ENCODE data around the gene RAD9B.
A peak's percentile ranks its signal among the peaks of the same experiment; 100 is the strongest.

Gene RAD9B

DNA sequence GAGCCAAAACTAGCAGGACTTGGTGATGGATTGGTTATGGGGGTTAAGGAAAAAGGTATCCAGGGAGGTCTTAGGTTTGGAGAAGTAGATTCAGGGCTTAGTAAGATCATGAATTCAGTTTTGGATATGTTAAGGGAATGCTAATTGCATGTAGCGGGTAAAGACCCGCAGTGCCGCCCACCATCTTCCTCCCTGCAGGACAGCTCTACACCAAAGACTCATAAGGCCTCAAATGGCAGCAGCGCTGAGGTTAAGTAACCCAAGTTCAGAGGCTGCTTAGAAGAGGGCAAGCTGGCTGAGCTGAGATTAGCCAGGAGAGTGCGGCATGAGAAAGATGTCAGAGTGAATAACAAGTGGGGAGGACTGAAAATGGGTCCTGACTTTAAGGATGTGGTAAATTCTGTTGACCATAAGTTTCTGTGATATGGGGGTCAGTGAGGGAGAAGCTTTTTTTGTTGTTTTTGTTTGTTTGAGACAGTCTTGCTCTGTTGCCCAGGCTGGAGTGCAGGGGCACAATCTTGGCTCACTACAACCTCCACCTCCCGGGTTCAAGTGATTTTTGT is 26.2 kb downstream of the RAD9B start:
- DNase-seq (ENCODE audit: low read depth), result no peak

DNA sequence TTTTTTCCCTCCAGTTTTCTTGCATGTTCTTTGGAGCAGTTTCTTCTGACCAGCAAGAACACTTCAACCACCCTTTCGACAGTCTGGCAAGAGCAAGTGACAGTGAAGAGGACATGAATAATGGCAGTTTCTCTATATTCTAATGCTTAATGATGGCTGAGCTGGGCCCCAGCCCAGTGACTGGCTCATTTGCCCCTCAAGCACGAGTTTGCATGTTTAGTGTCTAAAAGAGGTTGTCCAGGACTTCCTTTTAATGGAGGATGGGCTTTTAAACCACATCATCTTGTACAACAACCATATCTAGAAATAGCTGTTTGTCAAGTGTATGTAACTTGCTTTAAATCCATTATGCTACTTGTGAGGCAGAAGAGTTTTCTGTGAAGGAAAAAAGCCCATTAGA is 28.4 kb downstream of the RAD9B start:
- DNase-seq (ENCODE audit: low read depth), result no peak

- DNase-seq (ENCODE audit: low read depth), result peak; percentile 53
Observed at GRCh38 chr12:110531741-110532333, 29.7 kb downstream of the RAD9B start.

- DNase-seq (ENCODE audit: low read depth), result no peak
Observed at GRCh38 chr12:110532644-110533043, 30.5 kb downstream of the RAD9B start.

- DNase-seq (ENCODE audit: low read depth), result peak; percentile 90
Observed at GRCh38 chr12:110533607-110534006, 31.5 kb downstream of the RAD9B start.

- no peak for DNase-seq (ENCODE audit: low read depth)
Observed at GRCh38 chr12:110534811-110535210, 32.7 kb downstream of the RAD9B start.

DNA sequence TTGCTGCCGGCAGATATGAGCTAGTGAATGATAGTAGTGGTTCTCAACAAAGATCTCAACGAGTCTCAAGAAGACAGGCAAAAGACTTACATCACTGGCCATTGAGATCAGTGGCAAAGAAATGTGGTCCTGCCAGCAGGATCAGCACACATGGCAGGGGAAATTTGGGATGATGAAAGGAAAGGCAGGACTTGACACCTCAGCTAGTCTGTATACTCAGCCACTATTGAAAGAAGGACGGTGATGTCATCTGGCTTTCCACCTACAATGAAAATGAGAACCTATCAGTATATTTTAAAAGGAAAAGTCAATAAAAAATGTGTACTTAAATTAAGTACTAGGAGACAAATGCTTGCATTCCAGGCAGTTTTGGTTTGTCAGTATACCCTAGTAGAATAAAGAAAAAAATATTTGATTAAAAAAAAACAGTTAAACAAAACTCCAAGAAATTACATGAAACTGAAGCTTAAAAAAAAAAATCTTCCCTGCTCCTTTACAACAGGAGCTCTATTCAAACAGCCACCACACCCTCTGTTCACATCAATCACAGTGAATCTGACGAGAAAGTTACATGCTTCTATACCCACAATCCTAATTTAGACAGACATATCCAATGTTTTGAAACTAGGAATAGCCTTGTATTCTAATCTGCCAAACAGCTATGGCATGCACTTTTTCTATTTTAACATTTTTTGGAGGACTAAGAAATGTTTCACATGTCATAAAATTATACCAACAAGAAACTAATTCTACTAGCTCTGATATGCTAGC is 34.9 kb downstream of the RAD9B start:
- DNase-seq (ENCODE audit: low read depth), result no peak

GRCh38 chr12:110537605-110538409 is 35.7 kb downstream of the RAD9B start:
- no peak for DNase-seq (ENCODE audit: low read depth)

DNA sequence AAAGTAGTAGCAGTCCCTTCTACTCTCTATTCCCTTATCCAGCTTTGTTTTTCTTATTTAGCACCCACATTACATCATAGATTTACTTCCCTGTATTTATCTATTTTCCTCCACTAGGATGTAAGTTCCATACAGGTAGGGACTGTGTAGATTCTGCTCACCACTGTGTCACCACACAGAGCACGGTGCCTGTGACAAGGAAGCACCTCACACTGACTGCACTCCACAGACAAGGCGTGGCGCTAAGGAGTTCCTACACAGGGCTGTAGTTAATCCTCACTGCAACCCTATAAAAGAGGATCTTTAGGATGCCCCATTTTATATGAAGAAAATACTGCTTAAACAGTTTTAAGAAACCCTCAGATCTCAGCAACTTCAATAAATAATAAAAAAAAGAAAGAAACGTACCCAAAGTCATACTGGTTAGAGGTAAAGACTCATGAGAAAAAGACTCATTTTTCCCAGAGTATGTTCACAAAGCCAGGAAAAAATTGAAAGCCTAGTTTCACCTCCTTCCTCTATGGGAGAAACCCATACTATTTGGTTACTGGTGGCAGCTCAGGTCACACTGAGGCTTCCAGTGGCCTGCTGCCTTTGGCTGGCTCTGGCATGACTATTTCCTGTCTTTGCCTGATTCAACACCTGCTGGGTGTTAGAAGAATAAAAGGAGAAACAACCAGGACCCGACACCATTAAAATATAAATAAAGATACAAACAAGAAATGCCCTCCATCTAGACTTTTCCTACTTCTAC is 36.9 kb downstream of the RAD9B start:
- no peak for DNase-seq (ENCODE audit: low read depth)

DNA sequence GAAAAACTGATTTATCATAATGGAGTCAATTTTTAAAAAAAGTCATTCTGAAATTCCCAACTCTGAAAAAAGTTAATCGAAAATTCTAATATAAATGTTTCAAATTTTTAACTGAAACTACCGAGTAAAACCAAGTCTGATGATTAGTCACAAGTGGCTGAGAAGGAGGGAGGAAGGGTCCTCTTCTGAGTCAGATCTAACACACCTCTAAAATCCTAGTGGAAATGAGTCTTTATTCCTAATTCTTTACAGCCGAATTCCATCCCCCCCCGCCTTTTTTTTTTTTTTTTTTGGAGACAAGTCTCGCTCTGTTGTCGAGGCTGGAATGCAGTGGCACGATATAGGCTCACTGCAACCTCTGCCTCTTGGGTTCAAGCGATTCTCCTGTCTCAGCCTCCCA is 37.9 kb downstream of the RAD9B start:
- DNase-seq (ENCODE audit: low read depth), result peak; percentile 49

DNA sequence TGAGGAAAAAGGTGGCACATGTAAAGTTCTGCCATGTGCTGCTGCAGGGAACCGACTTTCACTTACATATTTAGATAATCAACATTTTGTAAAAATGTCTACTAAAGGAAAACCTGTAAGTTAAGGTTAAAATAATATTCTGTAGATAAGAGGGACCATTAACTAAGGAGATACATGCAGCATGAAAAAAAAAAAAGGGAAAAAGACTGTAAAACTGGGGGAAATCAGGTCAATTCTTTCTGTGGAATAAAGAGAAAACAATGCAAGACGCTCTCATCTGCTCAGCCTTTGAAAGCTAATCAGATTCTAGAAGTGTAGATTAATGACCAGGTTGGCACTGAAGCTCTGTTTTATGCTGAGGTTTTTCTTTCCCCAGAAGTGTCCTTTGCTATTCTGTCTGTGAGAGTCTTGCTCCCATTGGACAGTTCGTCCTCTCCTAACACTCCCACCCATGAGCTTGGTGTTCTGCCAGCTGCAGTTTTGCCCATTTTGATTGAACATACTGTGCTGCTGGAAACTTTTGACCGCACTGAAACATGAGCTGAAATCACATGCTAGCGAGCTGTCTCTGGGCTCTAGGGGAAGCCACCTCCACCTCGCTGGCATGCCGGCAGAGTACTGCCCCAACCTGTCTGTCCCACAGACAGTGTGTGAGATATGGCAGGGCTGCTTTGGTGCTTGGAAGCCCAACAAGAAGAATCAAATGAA is 41.3 kb downstream of the RAD9B start:
- DNase-seq (ENCODE audit: low read depth), result peak; percentile 97

- DNase-seq (ENCODE audit: low read depth), result no peak
Observed at GRCh38 chr12:110543965-110544364, 41.8 kb downstream of the RAD9B start.

DNA sequence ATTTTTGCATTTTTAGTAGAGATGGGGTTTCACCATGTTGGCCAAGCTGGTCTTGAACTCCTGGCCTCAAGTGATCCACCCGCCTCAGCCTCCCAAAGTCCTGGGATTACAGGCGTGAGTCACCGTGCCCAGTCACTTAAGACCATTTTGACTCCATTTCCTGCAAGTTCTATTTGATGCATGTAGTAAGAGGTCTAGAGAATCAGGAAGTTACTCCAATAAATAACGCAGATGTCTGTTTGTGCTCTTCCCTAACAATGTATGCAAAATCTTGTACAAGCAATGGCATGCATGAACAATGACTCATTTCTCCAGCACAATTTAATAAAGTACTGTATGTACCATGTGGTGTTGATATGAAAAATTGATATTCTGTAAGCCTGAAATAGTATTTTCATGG is 43.1 kb downstream of the RAD9B start:
- peak; percentile 97 for DNase-seq (ENCODE audit: low read depth)

DNA sequence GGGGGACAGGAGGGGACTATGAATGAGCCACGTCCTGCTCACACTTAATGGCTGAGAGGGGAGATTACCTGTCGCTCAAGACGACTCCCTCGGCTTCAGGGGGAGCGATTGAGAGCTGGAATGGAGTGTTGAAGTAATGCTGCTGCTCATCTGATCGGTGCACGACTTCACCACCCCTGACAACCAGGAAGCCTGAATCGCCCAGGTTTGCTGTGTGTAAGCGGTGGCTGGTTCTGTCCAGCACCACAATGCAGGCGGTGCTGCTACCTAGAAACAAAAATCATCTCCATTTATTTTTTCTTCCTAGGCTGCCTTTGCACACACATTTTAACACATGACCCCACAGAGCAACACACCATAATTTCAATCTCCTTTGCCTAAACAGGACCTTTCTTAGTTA is 43.7 kb downstream of the RAD9B start:
- peak; percentile 49 for DNase-seq (ENCODE audit: low read depth)

- DNase-seq (ENCODE audit: low read depth), result peak; percentile 96
Observed at GRCh38 chr12:110546339-110546738, 44.2 kb downstream of the RAD9B start.

- DNase-seq (ENCODE audit: low read depth), result no peak
Observed at GRCh38 chr12:110547090-110547489, 45.0 kb downstream of the RAD9B start.

- DNase-seq (ENCODE audit: low read depth), result peak; percentile 69
Observed at GRCh38 chr12:110548678-110549077, 46.5 kb downstream of the RAD9B start.

GRCh38 chr12:110549716-110550115 is 47.6 kb downstream of the RAD9B start:
- DNase-seq (ENCODE audit: low read depth), result no peak

- no peak for DNase-seq (ENCODE audit: low read depth)
Observed at GRCh38 chr12:110550981-110551380, 48.9 kb downstream of the RAD9B start.
